RWPE2 (cell line): Measurements from ENCODE around the gene HIVEP3.
"Not testable (repeated sequence)": the region's sequence is repeated elsewhere in the genome, so short reads cannot be mapped to it uniquely, and the experiment has no call there.

ENCODE experiments used
- ATAC-seq: fragments of 200-7000 bp; cut with Tn5 transposase; 3 replicates; pipeline ENCODE4 v1.9.1; 2021; ENCODE audit warnings: low read depth
- DNase-seq: peaks from one replicate; pipeline ENCODE4 v3.0.0-alpha.2; 2020; ENCODE audit warnings: low spot score
- H3K27ac ChIP-seq: fragments of 450-650 bp; 2 replicates; pipeline ENCODE4 v1.5.1; 2017; ENCODE audit warnings: mild to moderate bottlenecking; ENCODE audit not compliant: poor library complexity, severe bottlenecking
- H3K27me3 ChIP-seq: fragments of 250-450 bp; sonication (Bioruptor Pico); 2 replicates; pipeline ENCODE4 v1.5.1; 2021; ENCODE audit warnings: mild to moderate bottlenecking, moderate library complexity; ENCODE audit not compliant: insufficient read depth, poor library complexity, severe bottlenecking
- H3K36me3 ChIP-seq: fragments of 250-450 bp; sonication (Bioruptor Pico); 2 replicates; pipeline ENCODE4 v1.5.1; 2020; ENCODE audit warnings: low read depth, mild to moderate bottlenecking, moderate library complexity
- H3K4me1 ChIP-seq: fragments of 250-450 bp; sonication (Bioruptor Pico); 2 replicates; pipeline ENCODE4 v1.5.1; 2021; ENCODE audit warnings: mild to moderate bottlenecking, moderate library complexity; ENCODE audit not compliant: insufficient read depth, poor library complexity, severe bottlenecking
- H3K4me3 ChIP-seq: fragments of 250-450 bp; sonication (Bioruptor Pico); 2 replicates; pipeline ENCODE4 v1.5.1; 2021; ENCODE audit warnings: mild to moderate bottlenecking, moderate library complexity; ENCODE audit not compliant: severe bottlenecking
- H3K9me3 ChIP-seq: fragments of 250-450 bp; sonication (Bioruptor Pico); 2 replicates; pipeline ENCODE4 v1.5.1; 2021; ENCODE audit warnings: mild to moderate bottlenecking, moderate library complexity; ENCODE audit not compliant: severe bottlenecking
- CTCF ChIP-seq: fragments of 450-650 bp; IDR thresholded peaks from one replicate; pipeline ENCODE4 v1.5.1; 2017; ENCODE audit warnings: mild to moderate bottlenecking, moderate library complexity; ENCODE audit not compliant: poor library complexity, severe bottlenecking

Gene HIVEP3

GRCh38 chr1:41927118-41927517 is 8.4 kb upstream of the HIVEP3 start:
- DNase-seq: no peak
- Histone ChIP-seq H3K27ac (no peak overlapping the region), H3K27me3 (no peaks in the 10 kb centered on the region), H3K4me1 (no peaks in the 10 kb centered on the region), H3K4me3 (no peak overlapping the region), H3K9me3 (no peaks in the 10 kb centered on the region), H3K36me3 (no peaks in the 10 kb centered on the region)
- ATAC-seq: no peak
- TF ChIP-seq CTCF: no peak

GRCh38 chr1:41925712-41926111 is 7.0 kb upstream of the HIVEP3 start:
- ATAC-seq: peak; percentile 72
- Histone ChIP-seq H3K36me3 (no peaks in the 10 kb centered on the region), H3K4me1 (peaks cover 5% of the 10 kb centered on the region), H3K4me3 (no peak overlapping the region), H3K9me3 (no peaks in the 10 kb centered on the region), H3K27ac (no peak overlapping the region), H3K27me3 (no peaks in the 10 kb centered on the region)
- DNase-seq: no peak
- no peak for TF ChIP-seq CTCF

DNA sequence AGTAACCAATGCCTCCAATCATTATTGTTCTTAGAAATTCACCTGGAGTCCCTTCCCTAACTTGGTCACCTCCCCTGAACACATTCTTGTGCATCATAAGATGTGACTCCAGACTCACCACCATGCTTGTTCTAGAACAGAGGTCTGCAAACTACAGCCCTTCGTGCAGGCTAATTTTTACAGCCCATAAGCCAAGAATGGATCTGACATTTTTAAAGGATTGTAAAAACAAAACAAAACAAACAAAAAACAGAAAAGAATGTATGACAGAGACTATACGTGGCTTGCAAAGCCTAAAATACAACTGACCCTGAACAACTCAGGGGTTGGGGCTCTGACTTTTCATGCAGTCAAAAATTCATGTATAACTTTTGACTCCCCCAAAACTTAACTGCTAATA is 6.2 kb upstream of the HIVEP3 start:
- Histone ChIP-seq H3K36me3 (no peaks in the 10 kb centered on the region), H3K9me3 (no peaks in the 10 kb centered on the region), H3K27ac (no peak overlapping the region), H3K27me3 (no peaks in the 10 kb centered on the region), H3K4me3 (no peak overlapping the region), H3K4me1 (peaks cover 8% of the 10 kb centered on the region)
- no peak for TF ChIP-seq CTCF
- ATAC-seq (no peak), DNase-seq (no peak)

- not testable (repeated sequence) for H3K27me3 ChIP-seq, H3K9me3 ChIP-seq, H3K4me3 ChIP-seq, ATAC-seq, DNase-seq, H3K36me3 ChIP-seq
- Histone ChIP-seq H3K27ac (peak overlapping the region; percentile 43), H3K4me1 (peaks cover 20% of the 10 kb centered on the region)
Observed at GRCh38 chr1:41921271-41921670, 2.5 kb upstream of the HIVEP3 start.

- no peaks in the 10 kb centered on the region for H3K9me3 ChIP-seq
- DNase-seq: no peak
Observed at GRCh38 chr1:41920658-41921057, 1.9 kb upstream of the HIVEP3 start.

More at GRCh38 chr1:41920658-41921057, 1.9 kb upstream of the HIVEP3 start:
- no peaks in the 10 kb centered on the region for H3K36me3 ChIP-seq
- peaks cover 26% of the 10 kb centered on the region for H3K4me1 ChIP-seq
- ATAC-seq: peak; percentile 77
- H3K4me3 ChIP-seq: no peak overlapping the region
- TF ChIP-seq CTCF: no peak
- no peaks in the 10 kb centered on the region for H3K27me3 ChIP-seq
- peak overlapping the region; percentile 43 for H3K27ac ChIP-seq
